H9 (cell line): Measurements from ENCODE around the gene NENF. TPM values are rescaled to one million over a fixed set of nuclear protein-coding genes. Genes with fewer than 3 reads are reported as not detected.

Source experiments
- DNase-seq: peaks from one replicate; pipeline ENCODE4 v3.0.0-alpha.2; 2017
- H2AFZ ChIP-seq: one replicate; pipeline ENCODE4 v1.6.1; 2013; ENCODE audit warnings: mild to moderate bottlenecking, low read length, control low read depth, moderate library complexity
- H2AK5ac ChIP-seq: 2 replicates; pipeline ENCODE4 v1.6.1; 2013; ENCODE audit warnings: low read length, control low read depth, mixed read lengths; ENCODE audit not compliant: insufficient read length
- H2BK120ac ChIP-seq: one replicate; pipeline ENCODE4 v1.6.1; 2013; ENCODE audit warnings: low read depth, mild to moderate bottlenecking, low read length, control low read depth, inconsistent platforms; ENCODE audit not compliant: poor library complexity, severe bottlenecking
- H2BK12ac ChIP-seq: 2 replicates; pipeline ENCODE4 v1.6.1; 2013; ENCODE audit warnings: low read length, control low read depth, mixed read lengths, low read depth; ENCODE audit not compliant: insufficient read length
- H2BK15ac ChIP-seq: 2 replicates; pipeline ENCODE4 v1.6.1; 2013; ENCODE audit warnings: low read depth, low read length, control low read depth
- H2BK20ac ChIP-seq: one replicate; pipeline ENCODE4 v1.6.1; 2013; ENCODE audit warnings: low read depth, mild to moderate bottlenecking, low read length, control low read depth, inconsistent platforms; ENCODE audit not compliant: poor library complexity, severe bottlenecking
- H2BK5ac ChIP-seq: 2 replicates; pipeline ENCODE4 v1.6.1; 2013; ENCODE audit warnings: low read length, control low read depth, mixed read lengths; ENCODE audit not compliant: insufficient read length
- H3K14ac ChIP-seq: 2 replicates; pipeline ENCODE4 v1.6.1; 2013; ENCODE audit warnings: low read length, control low read depth; ENCODE audit not compliant: insufficient read depth
- H3K18ac ChIP-seq: 2 replicates; pipeline ENCODE4 v1.6.1; 2013; ENCODE audit warnings: low read depth, mild to moderate bottlenecking, mixed read lengths, low read length, control low read depth; ENCODE audit not compliant: insufficient read length
- H3K23ac ChIP-seq: 2 replicates; pipeline ENCODE4 v1.6.1; 2013; ENCODE audit warnings: low read length, control low read depth, mixed read lengths, low read depth; ENCODE audit not compliant: insufficient read length
- H3K23me2 ChIP-seq: 2 replicates; pipeline ENCODE4 v1.6.1; 2013; ENCODE audit warnings: low read depth, mild to moderate bottlenecking, mixed read lengths, low read length, control low read depth; ENCODE audit not compliant: insufficient read length, poor library complexity, severe bottlenecking
- H3K27ac ChIP-seq: 2 replicates; pipeline ENCODE4 v1.5.1; 2013; ENCODE audit warnings: low read length, control low read depth, mixed read lengths, low read depth; ENCODE audit not compliant: insufficient read length
- H3K27me3 ChIP-seq: 2 replicates; pipeline ENCODE4 v1.6.1; 2013; ENCODE audit warnings: low read length, control low read depth, inconsistent platforms; ENCODE audit not compliant: insufficient read depth
- H3K4ac ChIP-seq: 2 replicates; pipeline ENCODE4 v1.6.1; 2013; ENCODE audit warnings: low read depth, mild to moderate bottlenecking, control low read depth, inconsistent platforms, low read length, moderate library complexity
- H3K4me1 ChIP-seq: 2 replicates; pipeline ENCODE4 v1.6.1; 2013; ENCODE audit warnings: low read length, control low read depth, inconsistent platforms; ENCODE audit not compliant: insufficient read depth
- H3K4me2 ChIP-seq: 2 replicates; pipeline ENCODE4 v1.6.1; 2013; ENCODE audit warnings: low read length, control low read depth, mixed read lengths; ENCODE audit not compliant: insufficient read length, insufficient read depth
- H3K56ac ChIP-seq: 2 replicates; pipeline ENCODE4 v1.6.1; 2013; ENCODE audit warnings: low read depth, mild to moderate bottlenecking, mixed read lengths, low read length, control low read depth; ENCODE audit not compliant: insufficient read length
- H3K79me1 ChIP-seq: 2 replicates; pipeline ENCODE4 v1.6.1; 2013; ENCODE audit warnings: low read depth, mild to moderate bottlenecking, moderate library complexity, low read length, control low read depth, inconsistent platforms; ENCODE audit not compliant: insufficient read depth, poor library complexity, severe bottlenecking
- H3K79me2 ChIP-seq: 2 replicates; pipeline ENCODE4 v1.6.1; 2013; ENCODE audit warnings: low read length, control low read depth, inconsistent platforms; ENCODE audit not compliant: insufficient read depth
- H3K9ac ChIP-seq: 2 replicates; pipeline ENCODE4 v1.6.1; 2013; ENCODE audit warnings: low read length, control low read depth, mixed read lengths; ENCODE audit not compliant: insufficient read length; ENCODE audit errors: extremely low read depth
- H3K9me3 ChIP-seq: one replicate; pipeline ENCODE4 v1.6.1; 2013; ENCODE audit warnings: low read depth, low read length, inconsistent platforms; ENCODE audit not compliant: control insufficient read depth
- H3T11ph ChIP-seq: one replicate; pipeline ENCODE4 v1.6.1; 2013; ENCODE audit warnings: mild to moderate bottlenecking, low read length, control low read depth, inconsistent platforms
- H4K20me1 ChIP-seq: one replicate; pipeline ENCODE4 v1.6.1; 2013; ENCODE audit not compliant: control insufficient read depth, insufficient read length, insufficient read depth
- H4K5ac ChIP-seq: 2 replicates; pipeline ENCODE4 v1.6.1; 2013; ENCODE audit warnings: low read depth, mild to moderate bottlenecking, mixed read lengths, low read length, control low read depth; ENCODE audit not compliant: insufficient read length
- H4K8ac ChIP-seq: replicated peaks from 2 replicates; pipeline ENCODE4 v1.6.1; 2013; ENCODE audit warnings: low read length, control low read depth, mixed read lengths, low read depth; ENCODE audit not compliant: insufficient read length
- H4K91ac ChIP-seq: 2 replicates; pipeline ENCODE4 v1.6.1; 2013; ENCODE audit warnings: low read depth, mild to moderate bottlenecking, moderate library complexity, mixed read lengths, low read length, control low read depth; ENCODE audit not compliant: insufficient read length
- H3K27ac Mint-ChIP-seq, 3 experiments: 2 replicates in 2 of 3; 3 replicates in 1 of 3; pipeline ENCODE4 v1.8.0; 2020 to 2021; ENCODE audit warnings: mixed read lengths in 3 of 3, mild to moderate bottlenecking in 1 of 3, moderate library complexity in 1 of 3
- H3K27me3 Mint-ChIP-seq: 2 replicates; pipeline ENCODE4 v1.8.0; 2021; ENCODE audit warnings: low read depth, mild to moderate bottlenecking, moderate library complexity, mixed read lengths
- H3K36me3 Mint-ChIP-seq, 3 experiments: 2 replicates in 2 of 3; 3 replicates in 1 of 3; pipeline ENCODE4 v1.8.0; 2020 to 2021; ENCODE audit warnings: low read depth in 3 of 3, mixed read lengths in 3 of 3; ENCODE audit not compliant: insufficient read depth in 1 of 3
- H3K4me1 Mint-ChIP-seq, 2 experiments: 2 replicates each; pipeline ENCODE4 v1.8.0; 2020; ENCODE audit warnings: mixed read lengths in 2 of 2
- H3K4me3 Mint-ChIP-seq, 2 experiments: 2 replicates in 1 of 2; 3 replicates in 1 of 2; pipeline ENCODE4 v1.8.0; 2020 to 2021; ENCODE audit warnings: mild to moderate bottlenecking in 2 of 2, mixed read lengths in 2 of 2, moderate library complexity in 1 of 2
- H3K9me3 Mint-ChIP-seq, 2 experiments: 2 replicates in 1 of 2; 3 replicates in 1 of 2; pipeline ENCODE4 v1.8.0; 2020; ENCODE audit warnings: mild to moderate bottlenecking in 2 of 2, mixed read lengths in 2 of 2, moderate library complexity in 1 of 2
- CTCF ChIP-seq: fragments of 200-600 bp; sonication (generic); conservative IDR thresholded peaks from 3 replicates; pipeline ENCODE4 v1.8.0; 2021; ENCODE audit warnings: antibody characterized with exemption, mild to moderate bottlenecking
- WGBS: extraction: QIAGEN DNeasy Blood & Tissue Kit; methylation state at CpG from one replicate; pipeline ENCODE4 v1.1.7; 2013; ENCODE audit warnings: missing lambda C conversion rate, low lambda C conversion rate, mixed read lengths; ENCODE audit not compliant: insufficient read length; ENCODE audit errors: extremely low coverage; 5-methylcytosine and 5-hydroxymethylcytosine counted together
- total RNA-seq: library from RNA; stranded (reverse); gene quantifications from 2 replicates; pipeline ENCODE4 v1.2.1, GENCODE V29; 2021

Gene NENF
- total RNA-seq, 1 experiment from 2014 or later, result 28.3 TPM

- H3K23ac ChIP-seq, result no peak overlapping the region
- H4K91ac ChIP-seq, result no peak overlapping the region
- no peak overlapping the region for H3K9ac ChIP-seq
- H3K79me2 ChIP-seq, result no peaks in the 10 kb centered on the region
- H3K9me3 Mint-ChIP-seq, result peaks cover 3 to 4% of the 10 kb centered on the region in 2 experiments; a peak in 3 of 5 replicates
- H2BK20ac ChIP-seq, result no peak overlapping the region
- H3K27me3 Mint-ChIP-seq, result no peaks in the 10 kb centered on the region; the same call in 1 of the 2 replicates
- H3K56ac ChIP-seq, result no peak overlapping the region
- H3T11ph ChIP-seq, result no peak overlapping the region
- no peak overlapping the region for H3K27ac Mint-ChIP-seq
- H4K20me1 ChIP-seq, result no peaks in the 10 kb centered on the region
- no peak overlapping the region for H2BK12ac ChIP-seq
- H2AK5ac ChIP-seq, result no peak overlapping the region
- no peaks in the 10 kb centered on the region; a peak in 1 of 7 replicates for H3K36me3 Mint-ChIP-seq
- H3K27ac ChIP-seq, result no peak overlapping the region
- no peak overlapping the region for H4K8ac ChIP-seq
- H3K18ac ChIP-seq, result no peak overlapping the region
- no peaks in the 10 kb centered on the region for H3K79me1 ChIP-seq
- no peaks in the 10 kb centered on the region; the same call in 1 of the 2 replicates for H3K4me1 ChIP-seq
- H3K14ac ChIP-seq, result no peak overlapping the region
- no peak for DNase-seq
- no peaks in the 10 kb centered on the region for H3K23me2 ChIP-seq
- no peak for TF ChIP-seq CTCF
- H3K4ac ChIP-seq, result no peak overlapping the region
- no CpG with 5 or more reads among the region's 5 CpGs for WGBS
- H2BK120ac ChIP-seq, result no peak overlapping the region
- H2AFZ ChIP-seq, result no peak overlapping the region
- H3K4me1 Mint-ChIP-seq, result peaks cover 20 to 30% of the 10 kb centered on the region in 2 experiments
- H3K9me3 ChIP-seq, result no peaks in the 10 kb centered on the region
- H3K4me3 Mint-ChIP-seq, result no peak overlapping the region; a peak in 1 of 5 replicates
- no peak overlapping the region for H3K4me2 ChIP-seq
- H2BK15ac ChIP-seq, result no peak overlapping the region
- H4K5ac ChIP-seq, result no peak overlapping the region
- H2BK5ac ChIP-seq, result no peak overlapping the region
- H3K27me3 ChIP-seq, result no peaks in the 10 kb centered on the region
Measured at GRCh38 chr1:212459656-212460055, 26.9 kb downstream of the NENF start.
